SJCRH30 (cell line): ENCODE results near the gene WDPCP. TPM values are rescaled to one million over a fixed set of nuclear protein-coding genes. Genes with fewer than 3 reads are reported as not detected.
A peak's percentile ranks its signal among the peaks of the same experiment; 100 is the strongest.
"Not testable (repeated sequence)": the region's sequence is repeated elsewhere in the genome, so short reads cannot be mapped to it uniquely, and the experiment has no call there.

Experiments used
- DNase-seq, 2 experiments: peaks; one replicate each; pipeline ENCODE4 v3.0.0-alpha.2; 2015 to 2020
- H3K27ac ChIP-seq: fragments of 250-450 bp; sonication (Bioruptor Pico); 2 replicates; pipeline ENCODE4 v1.5.1; 2020; ENCODE audit warnings: mild to moderate bottlenecking, moderate library complexity
- H3K27me3 ChIP-seq: fragments of 250-450 bp; sonication (Bioruptor Pico); 2 replicates; pipeline ENCODE4 v1.5.1; 2020; ENCODE audit warnings: mild to moderate bottlenecking, moderate library complexity
- H3K36me3 ChIP-seq: fragments of 250-450 bp; sonication (Bioruptor Pico); 2 replicates; pipeline ENCODE4 v1.5.1; 2020; ENCODE audit warnings: mild to moderate bottlenecking, moderate library complexity
- H3K4me1 ChIP-seq: fragments of 250-450 bp; sonication (Bioruptor Pico); 2 replicates; pipeline ENCODE4 v1.5.1; 2020; ENCODE audit warnings: mild to moderate bottlenecking, moderate library complexity
- H3K4me3 ChIP-seq: fragments of 250-450 bp; sonication (Bioruptor Pico); 2 replicates; pipeline ENCODE4 v1.5.1; 2020; ENCODE audit warnings: mild to moderate bottlenecking, moderate library complexity
- H3K9me3 ChIP-seq: fragments of 250-450 bp; sonication (Bioruptor Pico); replicated peaks from 2 replicates; pipeline ENCODE4 v1.5.1; 2020; ENCODE audit warnings: mild to moderate bottlenecking, moderate library complexity
- total RNA-seq: library from RNA; depleted of rRNA; stranded (reverse); fragments of >200 nt; shearing (Covaris generic); gene quantifications from 2 replicates; pipeline ENCODE4 v1.2.3, GENCODE V29; 2014

The WDPCP gene
- total RNA-seq, 1 experiment from 2014 or later = 14.7 TPM

- no peaks in the 10 kb centered on the region; the same call in 1 of the 2 replicates for H3K36me3 ChIP-seq
- H3K27ac ChIP-seq = no peak overlapping the region
- H3K27me3 ChIP-seq = no peaks in the 10 kb centered on the region
- no peaks in the 10 kb centered on the region for H3K9me3 ChIP-seq
- no peaks in the 10 kb centered on the region for H3K4me1 ChIP-seq
- no peak for DNase-seq
- H3K4me3 ChIP-seq = no peak overlapping the region
Measured at GRCh38 chr2:63194175-63194574, 394.1 kb downstream of the WDPCP start.

DNA sequence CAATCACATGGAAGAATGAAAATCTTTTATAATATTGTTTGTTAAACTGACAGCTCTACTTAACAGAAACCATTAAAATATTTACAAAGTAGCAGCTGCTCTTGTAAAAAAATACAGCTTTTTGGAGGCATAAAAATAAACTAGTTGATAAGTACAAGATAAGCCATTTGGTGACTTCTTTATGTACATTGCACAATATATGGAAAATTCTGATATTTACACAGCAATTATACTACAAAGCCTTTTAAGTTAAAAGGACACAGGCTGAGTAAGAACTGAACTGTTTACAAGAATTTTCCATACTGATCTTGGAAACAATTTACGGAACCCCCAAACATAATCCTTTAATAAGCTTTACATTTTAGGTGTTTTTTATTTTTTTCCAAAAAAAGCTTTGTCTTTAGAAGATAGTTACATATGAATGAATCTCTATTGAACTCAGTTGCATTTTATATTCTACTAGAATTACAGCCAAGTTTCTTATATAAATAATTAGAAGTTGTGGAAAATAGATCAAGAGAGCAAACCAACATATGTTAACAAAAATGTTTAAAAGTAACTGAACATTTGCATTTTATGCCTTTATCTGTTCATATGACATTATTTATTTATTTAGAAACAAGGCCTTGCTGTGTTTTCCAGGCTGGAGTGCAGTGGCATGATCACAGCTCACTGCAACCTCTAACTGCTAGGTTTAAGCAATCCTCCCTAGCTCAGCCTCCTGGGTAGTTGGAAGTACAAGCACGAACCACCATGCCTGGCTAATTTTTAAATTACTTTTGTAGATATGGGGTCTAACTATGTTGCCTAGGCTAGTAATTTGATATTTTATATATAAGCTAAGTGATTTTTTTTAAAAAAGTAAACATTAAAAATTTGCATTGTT, 395.1 kb downstream of the WDPCP start:
- Histone ChIP-seq H3K36me3 (no peaks in the 10 kb centered on the region; the same call in 1 of the 2 replicates), H3K4me1 (no peaks in the 10 kb centered on the region), H3K27ac (no peak overlapping the region), H3K9me3 (no peaks in the 10 kb centered on the region), H3K4me3 (no peak overlapping the region), H3K27me3 (no peaks in the 10 kb centered on the region)
- DNase-seq = no peak

DNA sequence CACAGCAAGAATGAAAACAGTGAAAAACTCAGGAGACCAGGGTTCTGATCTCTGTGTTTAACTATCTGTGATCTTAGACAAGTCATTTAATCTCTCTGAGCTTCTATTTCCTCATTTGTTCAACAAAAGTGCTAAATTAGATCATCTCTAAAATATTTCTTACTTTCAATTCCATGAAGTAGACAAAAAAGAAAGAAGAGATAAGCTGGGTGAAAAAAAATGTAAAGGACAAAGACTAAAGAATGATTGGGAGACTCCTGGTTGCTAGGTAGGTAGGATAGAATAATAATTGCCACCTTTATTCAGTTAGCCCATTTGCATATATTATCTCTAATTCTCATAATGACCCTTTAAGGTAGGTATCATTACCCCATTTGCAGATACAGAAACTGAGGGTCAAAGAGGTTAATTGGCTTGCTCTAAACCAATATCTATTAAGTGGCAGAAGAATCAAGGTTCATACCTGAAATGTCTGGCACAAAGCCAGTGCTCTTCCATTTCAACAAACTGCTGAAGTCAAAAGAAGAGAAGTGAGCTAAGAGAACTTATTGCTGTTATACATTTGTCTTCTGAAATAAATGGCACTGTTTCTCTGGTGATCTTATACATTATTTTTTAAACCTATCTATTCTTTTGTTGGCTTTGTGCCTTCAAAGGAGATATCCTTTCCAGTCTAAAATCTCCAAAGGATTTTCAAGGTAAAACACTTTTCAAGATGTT, 395.9 kb downstream of the WDPCP start:
- Histone ChIP-seq H3K36me3 (no peaks in the 10 kb centered on the region; the same call in 1 of the 2 replicates), H3K9me3 (no peaks in the 10 kb centered on the region), H3K27me3 (no peaks in the 10 kb centered on the region), H3K27ac (no peak overlapping the region), H3K4me1 (no peaks in the 10 kb centered on the region), H3K4me3 (no peak overlapping the region)
- no peak for DNase-seq

- Histone ChIP-seq H3K36me3 (no peaks in the 10 kb centered on the region; the same call in 1 of the 2 replicates), H3K4me3 (no peak overlapping the region), H3K9me3 (no peaks in the 10 kb centered on the region), H3K4me1 (no peaks in the 10 kb centered on the region), H3K27ac (no peak overlapping the region), H3K27me3 (no peaks in the 10 kb centered on the region)
- DNase-seq = peak; percentile 36 to 56
Measured at GRCh38 chr2:63189026-63189425, 399.3 kb downstream of the WDPCP start.

GRCh38 chr2:63186331-63186730, 401.9 kb downstream of the WDPCP start:
- Histone ChIP-seq H3K36me3 (no peaks in the 10 kb centered on the region), H3K27me3 (no peaks in the 10 kb centered on the region), H3K4me1 (no peaks in the 10 kb centered on the region), H3K9me3 (no peaks in the 10 kb centered on the region), H3K27ac (no peak overlapping the region), H3K4me3 (no peak overlapping the region)
- no peak for DNase-seq

- no peak for DNase-seq
- H3K4me1 ChIP-seq = no peaks in the 10 kb centered on the region
- H3K27me3 ChIP-seq = no peaks in the 10 kb centered on the region
- no peak overlapping the region for H3K4me3 ChIP-seq
- H3K9me3 ChIP-seq = no peaks in the 10 kb centered on the region
- H3K36me3 ChIP-seq = no peaks in the 10 kb centered on the region
- H3K27ac ChIP-seq = no peak overlapping the region
Measured at GRCh38 chr2:63163161-63163820, 425.0 kb downstream of the WDPCP start.

GRCh38 chr2:63159262-63159661, 429.0 kb downstream of the WDPCP start:
- H3K4me1 ChIP-seq = no peaks in the 10 kb centered on the region
- no peaks in the 10 kb centered on the region for H3K27me3 ChIP-seq
- H3K27ac ChIP-seq = no peak overlapping the region
- no peak overlapping the region for H3K4me3 ChIP-seq
- no peak for DNase-seq
- no peaks in the 10 kb centered on the region for H3K36me3 ChIP-seq
- no peaks in the 10 kb centered on the region for H3K9me3 ChIP-seq

DNA sequence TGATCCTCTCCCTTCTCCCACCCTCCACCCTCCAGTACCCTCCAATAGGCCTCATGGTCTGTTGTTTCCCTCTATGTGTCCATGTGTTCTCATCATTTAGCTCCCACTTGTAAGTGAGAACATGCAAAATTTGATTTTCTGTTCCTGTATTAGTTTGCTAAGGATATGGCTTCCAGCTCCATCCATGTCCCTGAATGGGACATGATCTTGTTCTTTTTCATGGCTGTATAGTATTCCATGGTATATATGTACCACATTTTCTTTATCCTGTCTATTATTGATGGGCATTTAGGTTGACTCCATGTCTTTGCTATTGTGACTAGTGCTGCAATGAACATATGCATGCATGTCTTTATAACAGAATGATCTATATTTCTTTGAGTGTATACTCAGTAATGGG, 451.6 kb downstream of the WDPCP start:
- H3K9me3 ChIP-seq = peaks cover 12% of the 10 kb centered on the region; the same call in 1 of the 2 replicates
- H3K27ac ChIP-seq, DNase-seq, H3K36me3 ChIP-seq, H3K4me1 ChIP-seq, H3K27me3 ChIP-seq, H3K4me3 ChIP-seq: not testable (repeated sequence)

GRCh38 chr2:63132020-63132419, 456.3 kb downstream of the WDPCP start:
- no peak for DNase-seq
- Histone ChIP-seq H3K27me3 (no peaks in the 10 kb centered on the region), H3K36me3 (no peaks in the 10 kb centered on the region), H3K27ac (no peak overlapping the region), H3K4me1 (no peaks in the 10 kb centered on the region), H3K9me3 (no peaks in the 10 kb centered on the region; the same call in 1 of the 2 replicates), H3K4me3 (no peak overlapping the region)

DNA sequence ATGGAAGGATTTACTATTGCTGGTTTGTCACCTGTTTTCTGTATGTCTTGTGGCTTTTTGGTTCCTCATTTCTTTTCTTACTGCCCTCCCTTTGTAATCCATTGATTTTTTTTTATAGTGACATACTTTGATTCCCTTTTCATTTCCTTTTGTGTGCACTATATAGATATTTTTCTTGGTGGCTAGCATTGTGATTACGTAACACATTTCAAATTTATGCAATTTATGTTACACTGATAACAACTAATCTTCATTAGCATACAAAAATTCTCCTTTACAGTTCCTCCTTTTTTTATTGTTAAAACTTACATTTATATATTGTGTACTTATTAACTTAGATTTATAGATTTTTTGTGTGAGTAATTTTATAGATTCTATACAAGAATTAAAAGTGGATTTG, 457.1 kb downstream of the WDPCP start:
- no peak overlapping the region for H3K4me3 ChIP-seq
- no peak overlapping the region for H3K27ac ChIP-seq
- no peak for DNase-seq
- H3K27me3 ChIP-seq = no peaks in the 10 kb centered on the region
- H3K9me3 ChIP-seq = no peaks in the 10 kb centered on the region; the same call in 1 of the 2 replicates
- H3K36me3 ChIP-seq = no peaks in the 10 kb centered on the region
- no peaks in the 10 kb centered on the region for H3K4me1 ChIP-seq

DNA sequence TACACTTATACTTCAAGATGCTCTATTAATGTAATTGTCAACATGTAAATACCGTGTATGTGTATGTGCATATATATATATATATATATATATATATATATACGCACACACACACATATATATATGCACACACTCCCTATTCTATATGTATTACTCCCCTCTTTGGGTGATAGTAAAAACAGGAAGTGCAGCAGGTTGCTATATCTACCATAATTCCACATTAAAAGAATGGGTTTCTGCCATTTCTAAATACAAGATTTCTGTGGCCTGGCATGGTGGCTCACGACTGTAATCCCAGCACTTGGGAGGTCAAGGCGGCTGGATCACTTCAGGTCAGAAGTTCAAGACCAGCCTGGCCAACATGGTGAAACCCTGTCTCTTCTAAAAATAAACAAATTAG, 460.7 kb downstream of the WDPCP start:
- Histone ChIP-seq H3K27ac (no peak overlapping the region), H3K9me3 (no peaks in the 10 kb centered on the region; the same call in 1 of the 2 replicates), H3K4me3 (no peak overlapping the region), H3K27me3 (no peaks in the 10 kb centered on the region), H3K4me1 (no peaks in the 10 kb centered on the region), H3K36me3 (no peaks in the 10 kb centered on the region)
- no peak for DNase-seq

GRCh38 chr2:63124850-63125249, 463.4 kb downstream of the WDPCP start:
- no peak for DNase-seq
- Histone ChIP-seq H3K9me3 (no peaks in the 10 kb centered on the region), H3K36me3 (no peaks in the 10 kb centered on the region), H3K4me1 (no peaks in the 10 kb centered on the region), H3K4me3 (no peak overlapping the region), H3K27ac (no peak overlapping the region), H3K27me3 (no peaks in the 10 kb centered on the region)

DNA sequence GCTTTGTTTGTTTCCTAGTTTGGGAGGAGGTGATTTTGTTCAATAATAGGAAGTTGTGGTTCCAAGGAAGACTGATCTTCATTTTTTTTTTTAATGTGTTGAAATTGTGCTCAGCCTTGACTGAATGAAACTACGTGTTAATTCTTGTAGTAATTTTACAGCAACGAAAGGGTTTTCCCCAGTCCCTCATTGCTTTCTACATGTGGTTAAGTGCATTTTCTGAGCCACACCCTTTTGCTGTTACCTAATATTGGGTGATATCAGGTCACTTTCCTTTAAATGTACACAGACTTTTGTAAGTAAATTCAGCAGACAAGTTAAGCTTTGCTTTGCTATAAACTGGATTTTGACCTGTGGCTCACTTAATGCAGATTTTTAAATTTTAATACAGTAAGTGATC, 464.1 kb downstream of the WDPCP start:
- DNase-seq = no peak
- H3K27ac ChIP-seq = no peak overlapping the region
- no peaks in the 10 kb centered on the region for H3K36me3 ChIP-seq
- no peaks in the 10 kb centered on the region for H3K9me3 ChIP-seq
- H3K4me3 ChIP-seq = no peak overlapping the region
- H3K4me1 ChIP-seq = no peaks in the 10 kb centered on the region
- H3K27me3 ChIP-seq = no peaks in the 10 kb centered on the region

DNA sequence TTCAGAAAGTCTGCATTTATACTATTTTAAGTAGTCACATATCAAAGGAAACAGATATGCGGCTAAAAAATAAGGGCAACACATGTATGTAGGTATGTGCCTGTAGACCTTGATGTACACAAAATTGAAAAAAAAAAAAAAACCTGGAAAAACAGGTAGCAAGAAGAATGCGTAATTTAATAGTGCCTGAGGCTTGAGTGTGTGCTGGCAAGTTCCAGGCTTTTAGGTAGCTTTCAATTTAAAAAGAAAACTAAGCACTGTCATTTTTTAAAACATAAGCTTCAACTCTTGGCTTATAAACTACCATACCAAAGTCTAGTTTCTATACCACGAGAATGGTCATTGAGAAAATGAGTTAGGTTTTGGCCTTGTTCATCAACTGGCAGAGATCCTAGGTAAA, 465.4 kb downstream of the WDPCP start:
- no peak overlapping the region for H3K27ac ChIP-seq
- H3K27me3 ChIP-seq = no peaks in the 10 kb centered on the region
- no peaks in the 10 kb centered on the region for H3K9me3 ChIP-seq
- no peaks in the 10 kb centered on the region for H3K36me3 ChIP-seq
- no peak overlapping the region for H3K4me3 ChIP-seq
- DNase-seq = no peak
- H3K4me1 ChIP-seq = no peaks in the 10 kb centered on the region
